GM19452 (cell line): Measurements from ENCODE around the gene SH2D5.
A peak's percentile ranks its signal among the peaks of the same experiment; 100 is the strongest.

Experiments
- ATAC-seq: cut with Tn5 transposase; IDR thresholded peaks from one replicate; pipeline ENCODE4 v1.9.1; 2021; ENCODE audit not compliant: unreplicated experiment

SH2D5 gene

GRCh38 chr1:20732588-20733359, at the start of gene SH2D5:
TSS of gene SH2D5 (minus strand) at chr1:20732703. CDS start at chr1:20728044, 4,659 bp downstream.
- peak; percentile 64 for ATAC-seq

GRCh38 chr1:20775700-20776099, 43.2 kb upstream of the SH2D5 start:
- ATAC-seq = no peak

GRCh38 chr1:20771780-20772179, 39.3 kb upstream of the SH2D5 start:
- ATAC-seq = no peak

GRCh38 chr1:20770314-20771087, 38.0 kb upstream of the SH2D5 start:
- ATAC-seq = no peak

- no peak for ATAC-seq
Observed at GRCh38 chr1:20767271-20767670, 34.8 kb upstream of the SH2D5 start.

- ATAC-seq = no peak
Observed at GRCh38 chr1:20763417-20763816, 30.9 kb upstream of the SH2D5 start.

GRCh38 chr1:20760322-20760721, 27.8 kb upstream of the SH2D5 start:
- ATAC-seq = no peak

- ATAC-seq = no peak
Observed at GRCh38 chr1:20753589-20753988, 21.1 kb upstream of the SH2D5 start.

GRCh38 chr1:20751462-20751990, 19.0 kb upstream of the SH2D5 start:
- ATAC-seq = no peak

GRCh38 chr1:20742671-20743070, 10.2 kb upstream of the SH2D5 start:
- no peak for ATAC-seq

GRCh38 chr1:20740781-20741180, 8.3 kb upstream of the SH2D5 start:
- ATAC-seq = no peak

GRCh38 chr1:20739225-20739624, 6.7 kb upstream of the SH2D5 start:
- no peak for ATAC-seq

- ATAC-seq = no peak
Observed at GRCh38 chr1:20735581-20736111, 3.1 kb upstream of the SH2D5 start.

GRCh38 chr1:20733360-20733975, 965 bp upstream of the SH2D5 start:
- no peak for ATAC-seq

GRCh38 chr1:20732071-20732587, 374 bp downstream of the SH2D5 start:
- ATAC-seq = peak; percentile 47

GRCh38 chr1:20731057-20731991, 1.2 kb downstream of the SH2D5 start:
- no peak for ATAC-seq

- no peak for ATAC-seq
Observed at GRCh38 chr1:20730690-20731056, 1.8 kb downstream of the SH2D5 start.

GRCh38 chr1:20729990-20730689, 2.4 kb downstream of the SH2D5 start:
- no peak for ATAC-seq

GRCh38 chr1:20729155-20729931, 3.2 kb downstream of the SH2D5 start:
- ATAC-seq = no peak
